ENCODE results near the gene RBM23. TPM values are rescaled to one million over a fixed set of nuclear protein-coding genes. Genes with fewer than 3 reads are reported as not detected.
A peak's percentile ranks its signal among the peaks of the same experiment; 100 is the strongest.
"Not testable (repeated sequence)": the region's sequence is repeated elsewhere in the genome, so short reads cannot be mapped to it uniquely, and the experiment has no call there.

The RBM23 gene
- total RNA-seq, 4 donors from 2014 or later = 64.5 to 104 (median 93.0) TPM

DNA sequence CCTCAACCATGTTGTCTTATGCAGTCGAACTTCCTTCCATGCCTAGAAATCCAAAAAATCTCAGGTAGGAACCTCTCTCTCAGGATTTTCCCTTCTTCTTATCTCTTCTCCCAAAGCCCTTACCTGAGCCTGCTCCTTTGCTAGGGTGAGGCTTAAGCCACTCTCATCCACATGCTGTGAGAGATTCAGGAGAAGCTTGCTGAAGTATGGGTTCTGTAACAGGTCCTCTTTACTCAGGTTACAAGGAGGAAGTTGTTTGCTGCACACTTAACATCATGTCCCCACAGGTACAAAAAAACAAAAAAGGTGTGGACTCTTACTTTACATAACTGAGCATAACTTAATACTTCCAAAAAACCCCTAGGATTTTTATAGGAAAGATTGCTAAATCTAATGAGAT, 33.5 kb upstream of the RBM23 start:
- Histone ChIP-seq H3K27me3 (no peaks in the 10 kb centered on the region), H3K4me1 (peaks cover 14% of the 10 kb centered on the region), H3K9me3 (no peaks in the 10 kb centered on the region), H3K4me3 (no peak overlapping the region), H3K27ac (no peak overlapping the region), H3K36me3 (peaks cover 49% of the 10 kb centered on the region)
- no peak for DNase-seq (ENCODE audit: low spot score in 2 of 2)
- 95% methylated on average over 1 of the region's 1 CpG for WGBS
- TF ChIP-seq EP300 (IDR thresholded peaks at IDR 0.05) = no peak
- TF ChIP-seq POLR2AphosphoS5 (IDR thresholded peaks at IDR 0.05) = no peak
- no peak for TF ChIP-seq POLR2A (IDR thresholded peaks at IDR 0.05)
- TF ChIP-seq, protein P1, sequence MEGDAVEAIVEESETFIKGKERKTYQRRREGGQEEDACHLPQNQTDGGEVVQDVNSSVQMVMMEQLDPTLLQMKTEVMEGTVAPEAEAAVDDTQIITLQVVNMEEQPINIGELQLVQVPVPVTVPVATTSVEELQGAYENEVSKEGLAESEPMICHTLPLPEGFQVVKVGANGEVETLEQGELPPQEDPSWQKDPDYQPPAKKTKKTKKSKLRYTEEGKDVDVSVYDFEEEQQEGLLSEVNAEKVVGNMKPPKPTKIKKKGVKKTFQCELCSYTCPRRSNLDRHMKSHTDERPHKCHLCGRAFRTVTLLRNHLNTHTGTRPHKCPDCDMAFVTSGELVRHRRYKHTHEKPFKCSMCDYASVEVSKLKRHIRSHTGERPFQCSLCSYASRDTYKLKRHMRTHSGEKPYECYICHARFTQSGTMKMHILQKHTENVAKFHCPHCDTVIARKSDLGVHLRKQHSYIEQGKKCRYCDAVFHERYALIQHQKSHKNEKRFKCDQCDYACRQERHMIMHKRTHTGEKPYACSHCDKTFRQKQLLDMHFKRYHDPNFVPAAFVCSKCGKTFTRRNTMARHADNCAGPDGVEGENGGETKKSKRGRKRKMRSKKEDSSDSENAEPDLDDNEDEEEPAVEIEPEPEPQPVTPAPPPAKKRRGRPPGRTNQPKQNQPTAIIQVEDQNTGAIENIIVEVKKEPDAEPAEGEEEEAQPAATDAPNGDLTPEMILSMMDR (IDR thresholded peaks at IDR 0.05) = no peak

DNA sequence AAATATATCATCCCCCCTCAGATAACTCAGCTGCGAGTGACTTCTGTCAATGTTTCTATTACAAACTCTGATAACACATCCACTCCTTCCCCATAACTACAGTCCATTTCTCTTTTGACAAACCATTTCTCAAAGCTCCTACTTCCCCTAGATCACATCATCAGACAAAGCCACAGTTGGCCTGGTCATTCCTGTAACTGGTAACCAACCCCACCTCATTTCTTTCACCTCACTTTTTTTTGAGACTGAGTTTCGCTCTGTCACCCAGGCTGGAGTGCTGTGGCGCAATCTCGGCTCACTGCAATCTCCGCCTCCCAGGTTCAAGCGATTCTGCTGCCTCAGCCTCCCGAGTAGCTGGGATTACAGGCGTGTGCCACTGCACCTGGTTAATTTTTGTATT, 32.8 kb upstream of the RBM23 start:
- not testable (repeated sequence) for H3K4me3 ChIP-seq, H3K27me3 ChIP-seq, H3K9me3 ChIP-seq, H3K27ac ChIP-seq
- Histone ChIP-seq H3K36me3 (peaks cover 55% of the 10 kb centered on the region), H3K4me1 (peaks cover 12% of the 10 kb centered on the region)
- DNase-seq (ENCODE audit: low spot score in 2 of 2) = peak in 1 of 2 donors; percentile 22
- 92% methylated on average over 8 of the region's 8 CpGs for WGBS

DNA sequence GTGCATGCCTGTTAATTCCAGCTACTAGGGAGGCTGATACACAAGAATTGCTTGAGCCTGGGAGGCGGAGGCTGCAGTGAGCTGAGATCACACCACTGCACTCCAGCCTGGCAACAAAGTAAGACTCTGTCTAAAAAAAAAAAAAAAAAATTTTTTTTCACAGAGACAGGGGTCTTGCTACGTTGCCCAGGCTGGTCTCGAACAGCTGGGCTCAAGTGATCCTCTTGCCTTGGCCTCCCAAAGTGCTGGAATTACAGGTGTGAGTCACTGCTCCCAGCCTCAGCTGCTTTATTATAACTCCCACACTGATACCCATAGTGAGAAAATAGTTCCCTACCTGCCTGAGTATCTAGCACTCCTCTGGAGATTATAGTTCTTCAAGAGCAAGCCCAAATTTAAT, 26.7 kb upstream of the RBM23 start:
- Histone ChIP-seq H3K27ac (no peak overlapping the region), H3K27me3 (no peaks in the 10 kb centered on the region), H3K4me3 (no peak overlapping the region), H3K9me3 (no peaks in the 10 kb centered on the region), H3K4me1 (no peaks in the 10 kb centered on the region), H3K36me3 (peaks cover 62% of the 10 kb centered on the region)
- DNase-seq (ENCODE audit: low spot score in 2 of 2) = no peak
- no peak for TF ChIP-seq POLR2AphosphoS5 (IDR thresholded peaks at IDR 0.05)
- TF ChIP-seq POLR2A (IDR thresholded peaks at IDR 0.05) = no peak
- TF ChIP-seq, protein P1 (IDR thresholded peaks at IDR 0.05) = no peak
- TF ChIP-seq EP300 (IDR thresholded peaks at IDR 0.05) = no peak
- 93% methylated on average over 3 of the region's 3 CpGs for WGBS

DNA sequence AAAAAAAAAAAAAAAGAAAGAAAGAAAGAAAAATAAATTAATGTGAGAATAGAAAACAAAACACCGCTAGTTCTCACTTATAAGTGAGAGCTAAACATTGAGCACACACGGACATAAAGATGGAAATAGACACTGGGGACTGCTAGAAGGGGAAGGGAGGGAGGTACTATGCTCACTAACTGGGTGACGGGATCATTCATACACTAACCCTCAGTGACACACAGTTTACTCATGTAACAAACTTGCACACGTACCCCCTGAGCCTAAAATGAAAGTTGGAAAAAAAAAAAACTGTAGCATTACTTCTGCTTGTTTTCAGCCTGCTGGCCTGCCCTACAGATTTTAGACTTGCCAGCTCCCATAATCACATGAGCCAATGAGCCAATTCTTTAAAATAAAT, 20.7 kb upstream of the RBM23 start:
- no peak overlapping the region for H3K4me3 ChIP-seq
- H3K4me1 ChIP-seq = no peaks in the 10 kb centered on the region
- H3K27me3 ChIP-seq = no peaks in the 10 kb centered on the region
- no peaks in the 10 kb centered on the region for H3K9me3 ChIP-seq
- no peak for TF ChIP-seq POLR2AphosphoS5 (IDR thresholded peaks at IDR 0.05)
- TF ChIP-seq, protein P1 (IDR thresholded peaks at IDR 0.05) = no peak
- no peak for TF ChIP-seq POLR2A (IDR thresholded peaks at IDR 0.05)
- no peak for TF ChIP-seq EP300 (IDR thresholded peaks at IDR 0.05)
- WGBS = 91% methylated on average over 4 of the region's 4 CpGs
- DNase-seq (ENCODE audit: low spot score in 2 of 2) = no peak
- H3K27ac ChIP-seq = no peak overlapping the region
- H3K36me3 ChIP-seq = peaks cover 18% of the 10 kb centered on the region

DNA sequence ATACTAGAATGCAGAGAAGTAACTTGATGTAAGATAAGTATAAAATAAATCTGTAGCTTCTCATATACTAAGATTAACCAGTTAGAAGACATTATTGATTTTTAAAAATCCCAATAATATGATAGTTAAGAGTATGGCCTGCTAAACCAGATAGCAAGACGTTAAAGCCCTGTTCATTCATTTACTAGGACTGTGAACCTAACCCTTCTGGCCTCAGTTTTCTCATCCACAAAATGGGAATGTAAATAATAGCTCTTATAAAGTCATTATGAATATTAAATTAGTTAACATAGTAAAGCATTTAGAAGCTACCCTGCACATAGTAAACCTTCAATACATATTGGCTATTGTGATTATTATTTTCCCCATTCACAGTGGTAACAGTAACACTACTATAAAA, 16.2 kb upstream of the RBM23 start:
- no peak overlapping the region for H3K4me3 ChIP-seq
- no peaks in the 10 kb centered on the region for H3K27me3 ChIP-seq
- H3K4me1 ChIP-seq = peaks cover 1% of the 10 kb centered on the region
- H3K27ac ChIP-seq = no peak overlapping the region
- no peak for DNase-seq (ENCODE audit: low spot score in 2 of 2)
- H3K36me3 ChIP-seq = peaks cover 7% of the 10 kb centered on the region
- TF ChIP-seq POLR2A (IDR thresholded peaks at IDR 0.05) = no peak
- no peak for TF ChIP-seq POLR2AphosphoS5 (IDR thresholded peaks at IDR 0.05)
- TF ChIP-seq, protein P1 (IDR thresholded peaks at IDR 0.05) = no peak
- TF ChIP-seq EP300 (IDR thresholded peaks at IDR 0.05) = no peak
- no peaks in the 10 kb centered on the region for H3K9me3 ChIP-seq
- 93% methylated on average over 1 of the region's 1 CpG for WGBS

DNA sequence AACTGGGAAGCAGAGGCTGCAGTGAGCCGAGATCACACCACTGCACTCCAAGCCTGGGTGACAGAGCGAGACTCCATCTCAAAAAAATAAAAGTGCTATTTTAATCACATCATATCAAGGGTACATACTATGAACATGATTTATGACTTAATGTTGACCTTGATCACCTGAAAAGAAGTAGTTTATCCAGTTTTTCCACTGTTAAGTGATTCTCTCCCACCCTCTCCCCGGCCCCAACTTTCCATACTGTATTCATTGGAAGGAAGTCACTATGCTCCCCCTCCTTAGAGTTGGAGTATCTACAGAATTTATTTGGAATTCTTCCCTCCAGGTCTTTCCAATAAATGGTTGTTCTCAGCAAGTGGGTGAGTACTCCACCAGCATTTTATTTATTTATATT, 13.2 kb upstream of the RBM23 start:
- H3K36me3 ChIP-seq = no peaks in the 10 kb centered on the region
- no peaks in the 10 kb centered on the region for H3K9me3 ChIP-seq
- TF ChIP-seq EP300 (IDR thresholded peaks at IDR 0.05) = no peak
- TF ChIP-seq POLR2AphosphoS5 (IDR thresholded peaks at IDR 0.05) = no peak
- TF ChIP-seq, protein P1 (IDR thresholded peaks at IDR 0.05) = no peak
- TF ChIP-seq POLR2A (IDR thresholded peaks at IDR 0.05) = no peak
- no peak overlapping the region for H3K27ac ChIP-seq
- DNase-seq (ENCODE audit: low spot score in 2 of 2) = no peak
- peaks cover 16% of the 10 kb centered on the region for H3K4me1 ChIP-seq
- 62% methylated on average over 3 of the region's 3 CpGs for whole genome bisulfite sequencing
- H3K27me3 ChIP-seq = no peaks in the 10 kb centered on the region
- H3K4me3 ChIP-seq = no peak overlapping the region
